ENCODE results near the gene CUL4B. TPM values are rescaled to one million over a fixed set of nuclear protein-coding genes. Genes with fewer than 3 reads are reported as not detected.

CUL4B gene
- total RNA-seq (10 to 100 TPM; 14.8 to 24.6 (median 19.5) TPM), polyA plus RNA-seq (10 to 100 TPM in 1 of 2 donors, 1 to 10 TPM in 1; 9.6 to 18.2 TPM)

DNA sequence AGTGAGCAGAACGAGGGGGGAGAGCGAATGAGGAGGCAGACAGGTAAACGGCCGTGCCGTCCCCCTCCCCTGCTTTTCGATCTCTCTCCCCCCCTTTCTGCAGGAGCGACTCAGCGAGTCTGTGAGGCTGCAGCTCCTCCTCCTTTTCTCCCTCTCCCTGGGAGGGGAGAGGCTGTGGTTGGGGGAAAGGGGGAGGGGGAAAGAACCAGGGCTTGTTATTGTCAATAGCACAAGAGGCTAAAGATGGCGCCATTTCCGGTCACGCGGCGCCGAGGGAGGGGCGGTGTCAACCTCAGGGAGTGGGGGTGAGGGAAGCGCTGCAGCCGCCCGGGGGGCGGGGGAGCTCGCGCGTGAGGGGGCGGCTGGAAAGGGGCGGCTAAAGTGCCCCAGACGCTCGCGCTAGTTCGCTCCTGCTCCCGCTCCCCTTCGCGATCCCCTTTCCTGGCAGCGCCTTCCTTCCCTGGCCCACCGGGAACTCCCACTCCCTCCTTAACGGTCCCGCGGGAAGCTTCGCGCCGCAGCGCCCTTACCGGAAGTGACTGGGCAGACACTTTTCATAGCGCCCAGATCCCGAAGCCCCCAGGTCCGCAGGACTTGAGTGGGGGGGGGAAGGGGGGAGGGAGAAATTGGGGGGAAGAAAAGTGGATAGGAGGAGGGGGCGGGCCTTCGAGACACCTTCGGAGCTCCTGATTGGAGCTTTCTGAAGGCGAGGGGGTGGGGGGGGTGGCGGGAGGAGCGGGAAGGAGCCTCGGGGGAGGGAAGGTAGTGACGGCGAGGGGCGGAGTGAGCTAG, at the start of gene CUL4B:
TSS of gene CUL4B (minus strand) at position 121 of the 792 bp plus-strand sequence. CDS start 324 bp downstream, outside the sequence.
- no peaks in the 10 kb centered on the region for H3K9me3 ChIP-seq
- peaks cover 0 to 17% (median 10%) of the 10 kb centered on the region in 3 donors for H3K4me1 ChIP-seq
- WGBS, 2 donors: 1 to 23% methylated on average over 41 to 45 of the region's 54 CpGs
- no peaks in the 10 kb centered on the region for H3K27me3 ChIP-seq
- FAIRE-seq (no peak), ATAC-seq (peak; percentile 88 to 95 (median 92)), DNase-seq (peak; percentile 88 to 94 (median 92))
- H3K36me3 ChIP-seq: no peaks in the 10 kb centered on the region
- H3K4me3 ChIP-seq: peak within 1 kb of the TSS; percentile 37 to 49 (median 42)
- intact Hi-C loops (cut with DNase I): no loop called here
- TF ChIP-seq, protein P1, sequence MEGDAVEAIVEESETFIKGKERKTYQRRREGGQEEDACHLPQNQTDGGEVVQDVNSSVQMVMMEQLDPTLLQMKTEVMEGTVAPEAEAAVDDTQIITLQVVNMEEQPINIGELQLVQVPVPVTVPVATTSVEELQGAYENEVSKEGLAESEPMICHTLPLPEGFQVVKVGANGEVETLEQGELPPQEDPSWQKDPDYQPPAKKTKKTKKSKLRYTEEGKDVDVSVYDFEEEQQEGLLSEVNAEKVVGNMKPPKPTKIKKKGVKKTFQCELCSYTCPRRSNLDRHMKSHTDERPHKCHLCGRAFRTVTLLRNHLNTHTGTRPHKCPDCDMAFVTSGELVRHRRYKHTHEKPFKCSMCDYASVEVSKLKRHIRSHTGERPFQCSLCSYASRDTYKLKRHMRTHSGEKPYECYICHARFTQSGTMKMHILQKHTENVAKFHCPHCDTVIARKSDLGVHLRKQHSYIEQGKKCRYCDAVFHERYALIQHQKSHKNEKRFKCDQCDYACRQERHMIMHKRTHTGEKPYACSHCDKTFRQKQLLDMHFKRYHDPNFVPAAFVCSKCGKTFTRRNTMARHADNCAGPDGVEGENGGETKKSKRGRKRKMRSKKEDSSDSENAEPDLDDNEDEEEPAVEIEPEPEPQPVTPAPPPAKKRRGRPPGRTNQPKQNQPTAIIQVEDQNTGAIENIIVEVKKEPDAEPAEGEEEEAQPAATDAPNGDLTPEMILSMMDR (IDR thresholded peaks at IDR 0.05): no peak
- peak within 1 kb of the TSS; percentile 87 to 98 (median 96) for H3K27ac ChIP-seq

DNA sequence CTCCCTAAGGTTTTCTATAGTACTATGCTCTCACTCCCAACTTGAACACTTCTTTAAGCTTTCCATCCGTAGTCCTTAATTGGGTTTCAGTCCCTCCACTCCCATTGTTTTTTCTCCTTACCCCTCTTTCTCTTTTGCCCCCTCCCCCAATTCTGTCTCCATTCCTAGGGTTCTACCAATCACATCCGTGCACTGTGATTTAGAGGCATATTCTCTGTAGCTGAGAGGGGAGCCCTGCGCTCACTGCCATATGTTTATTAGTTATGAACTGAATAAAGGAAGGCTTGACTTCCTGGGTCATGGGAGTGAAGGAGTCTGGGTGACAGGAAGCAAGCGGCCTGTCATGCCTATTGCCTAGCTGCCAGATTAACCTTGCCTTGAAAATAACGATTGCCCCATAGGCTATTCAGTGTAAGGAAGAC, 43.6 kb upstream of the CUL4B start:
- 1 to 31% methylated on average over 5 of the region's 5 CpGs for WGBS, 2 donors
- peak; percentile 74 to 86 (median 84) for ATAC-seq

DNA sequence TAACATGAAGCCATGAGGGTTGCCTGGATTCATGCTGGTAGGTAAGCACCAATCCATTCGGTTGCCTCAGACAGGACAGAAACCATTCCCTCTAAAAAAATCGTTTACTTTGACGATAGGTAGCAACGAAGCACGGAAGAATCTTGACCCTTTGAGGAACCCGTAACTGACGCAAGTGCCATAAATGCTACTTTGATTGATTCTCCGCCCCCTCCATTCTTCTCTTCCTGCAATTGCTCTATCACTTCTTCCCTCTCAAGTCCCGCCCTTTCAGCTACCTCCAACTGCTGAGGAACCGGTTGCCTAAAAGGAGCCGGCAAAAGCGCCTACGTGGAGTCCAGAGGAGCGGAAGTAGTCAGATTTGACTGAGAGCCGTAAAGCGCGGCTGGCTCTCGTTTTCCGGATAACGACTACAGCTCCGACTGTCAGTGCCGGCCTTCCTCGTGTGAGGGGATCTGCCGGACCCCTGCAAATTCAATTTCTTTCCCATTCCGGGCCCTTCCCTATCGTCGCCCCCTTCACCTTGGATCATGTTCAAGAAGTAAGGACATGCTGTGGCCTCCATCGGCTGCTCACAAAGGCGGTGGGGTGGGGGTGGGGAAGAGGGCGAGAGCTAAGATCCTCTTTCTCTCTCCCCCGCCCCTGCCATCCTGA, 43.1 kb upstream of the CUL4B start, which contains the start of gene MCTS1:
TSS of gene MCTS1 (plus strand) at position 395 of the 654 bp plus-strand sequence. CDS start at position 531, 136 bp downstream.
- Histone ChIP-seq H3K27me3 (no peaks in the 10 kb centered on the region), H3K4me1 (peaks cover 0 to 4% (median 3%) of the 10 kb centered on the region in 3 donors), H3K9me3 (no peaks in the 10 kb centered on the region), H3K27ac (peak within 1 kb of the TSS; percentile 65 to 92 (median 76)), H3K4me3 (peak within 1 kb of the TSS; percentile 23 to 54 (median 42)), H3K36me3 (no peaks in the 10 kb centered on the region)
- TF ChIP-seq, protein P1 (IDR thresholded peaks at IDR 0.05): no peak
- 0 to 29% methylated on average over 31 of the region's 31 CpGs for WGBS, 2 donors
- DNase-seq: peak; percentile 74 to 87 (median 80)
- ATAC-seq: peak; percentile 91 to 96 (median 96)
- FAIRE-seq: peak; percentile 93
- intact Hi-C loops (cut with DNase I): no loop called here

More for the DNA sequence above, 43.6 kb upstream of the CUL4B start:
- no peak for FAIRE-seq
- peak overlapping the region; percentile 23 to 54 (median 42) for H3K4me3 ChIP-seq
- H3K27me3 ChIP-seq: no peaks in the 10 kb centered on the region
- intact Hi-C loops (cut with DNase I): no loop called here
- peaks cover 0 to 4% (median 3%) of the 10 kb centered on the region in 3 donors for H3K4me1 ChIP-seq
- no peaks in the 10 kb centered on the region for H3K9me3 ChIP-seq
- H3K36me3 ChIP-seq: no peaks in the 10 kb centered on the region
- TF ChIP-seq, protein P1 (IDR thresholded peaks at IDR 0.05): no peak
- DNase-seq: peak in 3 of 6 donors; percentile 23 to 35 (median 35)
- H3K27ac ChIP-seq: peak overlapping the region; percentile 65 to 92 (median 76)

DNA sequence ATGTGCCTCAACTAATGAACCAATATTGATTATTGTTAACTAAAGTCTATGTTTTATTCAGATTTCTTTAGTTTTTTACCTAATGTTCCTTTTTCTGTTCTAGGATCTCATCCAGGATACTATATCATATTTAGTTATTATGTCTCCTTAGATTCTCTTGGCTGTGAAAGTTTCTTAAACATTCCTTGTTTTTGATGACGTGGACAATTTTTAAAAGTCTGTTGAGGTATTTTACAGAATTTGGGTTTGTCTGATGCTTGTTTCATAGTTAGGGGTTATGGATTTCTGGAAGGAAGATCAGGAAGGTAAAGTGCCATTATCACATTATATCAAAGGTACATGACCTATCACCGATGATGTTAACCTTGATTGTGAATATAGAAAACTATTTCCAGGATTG, 24.9 kb upstream of the CUL4B start:
- Histone ChIP-seq H3K36me3 (no peaks in the 10 kb centered on the region), H3K4me3 (no peak overlapping the region), H3K9me3 (no peaks in the 10 kb centered on the region), H3K27me3 (no peaks in the 10 kb centered on the region), H3K27ac (no peak overlapping the region), H3K4me1 (no peaks in the 10 kb centered on the region)
- no peak for DNase-seq
- 78 to 94% methylated on average over 2 of the region's 2 CpGs for WGBS, 2 donors
- TF ChIP-seq, protein P1 (IDR thresholded peaks at IDR 0.05): no peak
- intact Hi-C loops (cut with DNase I): no loop called here
- ATAC-seq: no peak
- FAIRE-seq: no peak

Measured in pancreas (tissue), 10 donors.